ENCODE measurements around the gene ELL. TPM values are rescaled to one million over a fixed set of nuclear protein-coding genes. Genes with fewer than 3 reads are reported as not detected.

Gene ELL
- total RNA-seq, 1 experiment from 2014 or later: 14.6 TPM

GRCh38 chr19:18536475-18536874 is 14.6 kb upstream of the ELL start:
- Histone ChIP-seq H2AFZ (no peak overlapping the region), H3K27me3 (ENCODE audit: insufficient read depth, low read depth) (no peaks in the 10 kb centered on the region), H3K9me3 (ENCODE audit: insufficient read depth, low read depth) (no peaks in the 10 kb centered on the region), H3K4me2 (no peak overlapping the region), H3K4me3 (no peak overlapping the region), H3F3A (ENCODE audit: insufficient read depth, low read depth) (peaks cover 4% of the 10 kb centered on the region; the same call in 1 of the 2 replicates), H3K4me1 (replicated peaks; ENCODE audit: insufficient read depth) (no peaks in the 10 kb centered on the region), H3K9me2 (ENCODE audit: insufficient read depth) (no peaks in the 10 kb centered on the region), H3K36me3 (ENCODE audit: low read depth) (peaks cover 32% of the 10 kb centered on the region), H4K20me1 (ENCODE audit: insufficient read depth) (no peaks in the 10 kb centered on the region), H3K79me2 (ENCODE audit: low read depth) (peaks cover 5% of the 10 kb centered on the region; the same call in 1 of the 2 replicates), H3K27ac (no peak overlapping the region)
- no TSS peak for BruUV-seq (replicated peaks)
- ChIA-PET POLR2A (ENCODE audit: unreplicated experiment) (no interaction called here), CTCF (no interaction called here)
- no peak for TF ChIP-seq EZH2 (IDR thresholded peaks at IDR 0.05; ENCODE audit: low read depth)
- no peak for TF ChIP-seq CTCF (conservative IDR thresholded peaks at IDR 0.05)
- intact Hi-C loops (cut with micrococcal nuclease; ENCODE audit: unreplicated experiment): no loop called here
- no peak for DNase-seq

- intact Hi-C loops (cut with micrococcal nuclease; ENCODE audit: unreplicated experiment): no loop called here
- TF ChIP-seq EZH2 (IDR thresholded peaks at IDR 0.05; ENCODE audit: low read depth) (no peak), CTCF (conservative IDR thresholded peaks at IDR 0.05) (no peak)
- H3F3A ChIP-seq (ENCODE audit: insufficient read depth, low read depth): peaks cover 15% of the 10 kb centered on the region
- H4K20me1 ChIP-seq (ENCODE audit: insufficient read depth): no peaks in the 10 kb centered on the region
- no peak overlapping the region for H3K4me3 ChIP-seq
- no peaks in the 10 kb centered on the region for H3K27me3 ChIP-seq (ENCODE audit: insufficient read depth, low read depth)
- no peak overlapping the region for H3K27ac ChIP-seq
- H3K79me2 ChIP-seq (ENCODE audit: low read depth): no peaks in the 10 kb centered on the region
- CTCF ChIA-PET: no interaction called here
- H3K4me2 ChIP-seq: no peak overlapping the region
- H3K36me3 ChIP-seq (ENCODE audit: low read depth): peaks cover 8% of the 10 kb centered on the region; the same call in 1 of the 2 replicates
- H3K4me1 ChIP-seq (replicated peaks; ENCODE audit: insufficient read depth): no peaks in the 10 kb centered on the region
- no peaks in the 10 kb centered on the region for H3K9me3 ChIP-seq (ENCODE audit: insufficient read depth, low read depth)
- DNase-seq: no peak
- POLR2A ChIA-PET (ENCODE audit: unreplicated experiment): interaction anchor here (0.7 kb wide), 1 partner anchor 12 kb away, joined by 5 read pairs; no protein-coding TSS in a partner anchor
- H2AFZ ChIP-seq: no peak overlapping the region
- BruUV-seq (replicated peaks): no TSS peak
- no peaks in the 10 kb centered on the region for H3K9me2 ChIP-seq (ENCODE audit: insufficient read depth)
Observed at GRCh38 chr19:18533058-18533457, 11.2 kb upstream of the ELL start.

GRCh38 chr19:18532168-18532890 is 10.5 kb upstream of the ELL start:
- Histone ChIP-seq H3K4me3 (no peak overlapping the region), H2AFZ (no peak overlapping the region), H3K36me3 (ENCODE audit: low read depth) (peaks cover 8% of the 10 kb centered on the region; the same call in 1 of the 2 replicates), H3K79me2 (ENCODE audit: low read depth) (no peaks in the 10 kb centered on the region), H3K4me2 (no peak overlapping the region), H3K9me2 (ENCODE audit: insufficient read depth) (no peaks in the 10 kb centered on the region), H3K27ac (no peak overlapping the region), H3K9me3 (ENCODE audit: insufficient read depth, low read depth) (no peaks in the 10 kb centered on the region), H3K27me3 (ENCODE audit: insufficient read depth, low read depth) (no peaks in the 10 kb centered on the region), H3K4me1 (replicated peaks; ENCODE audit: insufficient read depth) (no peaks in the 10 kb centered on the region), H4K20me1 (ENCODE audit: insufficient read depth) (no peaks in the 10 kb centered on the region), H3F3A (ENCODE audit: insufficient read depth, low read depth) (peaks cover 15% of the 10 kb centered on the region)
- DNase-seq: no peak
- BruUV-seq (replicated peaks): no TSS peak
- intact Hi-C loops (cut with micrococcal nuclease; ENCODE audit: unreplicated experiment): no loop called here
- CTCF ChIA-PET: no interaction called here
- POLR2A ChIA-PET (ENCODE audit: unreplicated experiment): no interaction called here
- no peak for TF ChIP-seq EZH2 (IDR thresholded peaks at IDR 0.05; ENCODE audit: low read depth)
- no peak for TF ChIP-seq CTCF (conservative IDR thresholded peaks at IDR 0.05)
